ENCODE results near the gene PARN.

The PARN gene

GRCh38 chr16:14496047-14496770 is 133.9 kb downstream of the PARN start:
- no peak for DNase-seq

- no peak for DNase-seq
Measured at GRCh38 chr16:14495213-14496046, 134.6 kb downstream of the PARN start.

GRCh38 chr16:14494396-14494966 is 135.6 kb downstream of the PARN start:
- no peak for DNase-seq

- no peak for DNase-seq
Measured at GRCh38 chr16:14493791-14494190, 136.3 kb downstream of the PARN start.

GRCh38 chr16:14492614-14493013 is 137.4 kb downstream of the PARN start:
- DNase-seq: no peak

GRCh38 chr16:14491861-14492529 is 138.1 kb downstream of the PARN start:
- DNase-seq: no peak

- DNase-seq: no peak
Measured at GRCh38 chr16:14490235-14490634, 139.8 kb downstream of the PARN start.

- no peak for DNase-seq
Measured at GRCh38 chr16:14489460-14489859, 140.6 kb downstream of the PARN start.

- no peak for DNase-seq
Measured at GRCh38 chr16:14487579-14487978, 142.5 kb downstream of the PARN start.

GRCh38 chr16:14486520-14487303 is 143.3 kb downstream of the PARN start:
- no peak for DNase-seq

- DNase-seq: no peak
Measured at GRCh38 chr16:14485811-14486519, 144.1 kb downstream of the PARN start.

- no peak for DNase-seq
Measured at GRCh38 chr16:14485121-14485551, 144.9 kb downstream of the PARN start.

- DNase-seq: no peak
Measured at GRCh38 chr16:14483819-14484385, 146.2 kb downstream of the PARN start.

GRCh38 chr16:14476183-14476582 is 153.9 kb downstream of the PARN start:
- no peak for DNase-seq

- no peak for DNase-seq
Measured at GRCh38 chr16:14475370-14476139, 154.5 kb downstream of the PARN start.

GRCh38 chr16:14473488-14473887 is 156.6 kb downstream of the PARN start:
- DNase-seq: no peak

GRCh38 chr16:14472357-14472756 is 157.7 kb downstream of the PARN start:
- DNase-seq: no peak

GRCh38 chr16:14470788-14471187 is 159.3 kb downstream of the PARN start:
- DNase-seq: no peak

GRCh38 chr16:14465799-14466198 is 164.3 kb downstream of the PARN start:
- no peak for DNase-seq

GRCh38 chr16:14464796-14465195 is 165.3 kb downstream of the PARN start:
- no peak for DNase-seq

GRCh38 chr16:14464192-14464591 is 165.9 kb downstream of the PARN start:
- DNase-seq: no peak

Data from NCI-H1436 treated with DMSO at 0.1 percent for 48 hours (cell line).